Measurements from ENCODE around the gene MSLN. TPM values are rescaled to one million over a fixed set of nuclear protein-coding genes. Genes with fewer than 3 reads are reported as not detected.
"Not testable (repeated sequence)": the region's sequence is repeated elsewhere in the genome, so short reads cannot be mapped to it uniquely, and the experiment has no call there.

MSLN gene
- total RNA-seq, 1 experiment from 2014 or later, result not detected

GRCh38 chr16:752007-752312, 8.6 kb upstream of the MSLN start:
- no peaks in the 10 kb centered on the region for H3K9me3 ChIP-seq (ENCODE audit: low read length)
- no peak for DNase-seq
- H3K9ac ChIP-seq (ENCODE audit: low read length), result no peak overlapping the region
- H3K4me1 ChIP-seq (ENCODE audit: low read length), result no peaks in the 10 kb centered on the region
- H3K9me2 ChIP-seq (replicated peaks; ENCODE audit: insufficient read depth, low read length), result no peaks in the 10 kb centered on the region
- no peaks in the 10 kb centered on the region for H4K20me1 ChIP-seq (ENCODE audit: insufficient read depth, low read depth, low read length)
- no peak overlapping the region for H3K4me3 ChIP-seq (ENCODE audit: low read length)
- no peak overlapping the region for H3K27ac ChIP-seq (ENCODE audit: low read length)
- no peak overlapping the region for H2AFZ ChIP-seq (ENCODE audit: low read length)
- no peaks in the 10 kb centered on the region for H3K36me3 ChIP-seq (ENCODE audit: insufficient read depth, low read length)
- no peak overlapping the region for H3K4me2 ChIP-seq (ENCODE audit: low read depth, low read length, poor library complexity, severe bottlenecking)
- no peaks in the 10 kb centered on the region for H3K27me3 ChIP-seq (ENCODE audit: low read length)
- H3K79me2 ChIP-seq (ENCODE audit: low read length), result no peaks in the 10 kb centered on the region

- not testable (repeated sequence) for H3K9me3 ChIP-seq (ENCODE audit: low read length); H3K4me1 ChIP-seq (ENCODE audit: low read length); H3K27me3 ChIP-seq (ENCODE audit: low read length); H3K4me2 ChIP-seq (ENCODE audit: low read depth, low read length, poor library complexity, severe bottlenecking); H3K9me2 ChIP-seq (replicated peaks; ENCODE audit: insufficient read depth, low read length); H3K4me3 ChIP-seq (ENCODE audit: low read length); DNase-seq; H4K20me1 ChIP-seq (ENCODE audit: insufficient read depth, low read depth, low read length); H3K27ac ChIP-seq (ENCODE audit: low read length); H2AFZ ChIP-seq (ENCODE audit: low read length); H3K9ac ChIP-seq (ENCODE audit: low read length); H3K79me2 ChIP-seq (ENCODE audit: low read length); H3K36me3 ChIP-seq (ENCODE audit: insufficient read depth, low read length)
These were observed 6.4 kb upstream of the MSLN start for GRCh38 chr16:754121-754607.

- Histone ChIP-seq H2AFZ (ENCODE audit: low read length) (no peak overlapping the region), H3K79me2 (ENCODE audit: low read length) (no peaks in the 10 kb centered on the region), H3K27me3 (ENCODE audit: low read length) (no peaks in the 10 kb centered on the region), H3K9ac (ENCODE audit: low read length) (no peak overlapping the region), H3K9me3 (ENCODE audit: low read length) (no peaks in the 10 kb centered on the region), H3K9me2 (replicated peaks; ENCODE audit: insufficient read depth, low read length) (no peaks in the 10 kb centered on the region), H4K20me1 (ENCODE audit: insufficient read depth, low read depth, low read length) (no peaks in the 10 kb centered on the region), H3K4me1 (ENCODE audit: low read length) (no peaks in the 10 kb centered on the region), H3K27ac (ENCODE audit: low read length) (no peak overlapping the region), H3K4me2 (ENCODE audit: low read depth, low read length, poor library complexity, severe bottlenecking) (no peak overlapping the region), H3K36me3 (ENCODE audit: insufficient read depth, low read length) (no peaks in the 10 kb centered on the region), H3K4me3 (ENCODE audit: low read length) (no peak overlapping the region)
- no peak for DNase-seq
These were observed 5.9 kb upstream of the MSLN start for GRCh38 chr16:754656-755055.

GRCh38 chr16:756428-756827, 4.1 kb upstream of the MSLN start:
- no peaks in the 10 kb centered on the region for H3K9me2 ChIP-seq (replicated peaks; ENCODE audit: insufficient read depth, low read length)
- no peak overlapping the region for H3K9ac ChIP-seq (ENCODE audit: low read length)
- no peaks in the 10 kb centered on the region for H4K20me1 ChIP-seq (ENCODE audit: insufficient read depth, low read depth, low read length)
- no peak for DNase-seq
- H3K4me2 ChIP-seq (ENCODE audit: low read depth, low read length, poor library complexity, severe bottlenecking), result no peak overlapping the region
- no peak overlapping the region for H3K27ac ChIP-seq (ENCODE audit: low read length)
- no peaks in the 10 kb centered on the region for H3K9me3 ChIP-seq (ENCODE audit: low read length)
- H3K79me2 ChIP-seq (ENCODE audit: low read length), result no peaks in the 10 kb centered on the region
- H3K4me1 ChIP-seq (ENCODE audit: low read length), result no peaks in the 10 kb centered on the region
- H3K36me3 ChIP-seq (ENCODE audit: insufficient read depth, low read length), result no peaks in the 10 kb centered on the region
- H3K27me3 ChIP-seq (ENCODE audit: low read length), result no peaks in the 10 kb centered on the region
- no peak overlapping the region for H3K4me3 ChIP-seq (ENCODE audit: low read length)
- H2AFZ ChIP-seq (ENCODE audit: low read length), result no peak overlapping the region

GRCh38 chr16:759110-759910, 1.2 kb upstream of the MSLN start:
- no peaks in the 10 kb centered on the region for H3K9me3 ChIP-seq (ENCODE audit: low read length)
- no peak for DNase-seq
- no peaks in the 10 kb centered on the region for H3K9me2 ChIP-seq (replicated peaks; ENCODE audit: insufficient read depth, low read length)
- H3K4me2 ChIP-seq (ENCODE audit: low read depth, low read length, poor library complexity, severe bottlenecking), result no peak overlapping the region
- no peak overlapping the region for H3K4me3 ChIP-seq (ENCODE audit: low read length)
- H3K9ac ChIP-seq (ENCODE audit: low read length), result no peak overlapping the region
- no peaks in the 10 kb centered on the region for H3K36me3 ChIP-seq (ENCODE audit: insufficient read depth, low read length)
- no peaks in the 10 kb centered on the region for H3K27me3 ChIP-seq (ENCODE audit: low read length)
- H4K20me1 ChIP-seq (ENCODE audit: insufficient read depth, low read depth, low read length), result no peaks in the 10 kb centered on the region
- no peak overlapping the region for H3K27ac ChIP-seq (ENCODE audit: low read length)
- H3K79me2 ChIP-seq (ENCODE audit: low read length), result no peaks in the 10 kb centered on the region
- H2AFZ ChIP-seq (ENCODE audit: low read length), result no peak overlapping the region
- H3K4me1 ChIP-seq (ENCODE audit: low read length), result no peaks in the 10 kb centered on the region

GRCh38 chr16:760065-760464, 469 bp upstream of the MSLN start:
- no peak overlapping the region for H3K9ac ChIP-seq (ENCODE audit: low read length)

GRCh38 chr16:761625-762513, 1.3 kb downstream of the MSLN start:
- DNase-seq, result no peak
- Histone ChIP-seq H3K9ac (ENCODE audit: low read length) (no peak overlapping the region), H3K4me1 (ENCODE audit: low read length) (no peaks in the 10 kb centered on the region), H3K27me3 (ENCODE audit: low read length) (no peaks in the 10 kb centered on the region), H2AFZ (ENCODE audit: low read length) (no peak overlapping the region), H3K4me2 (ENCODE audit: low read depth, low read length, poor library complexity, severe bottlenecking) (no peak overlapping the region), H4K20me1 (ENCODE audit: insufficient read depth, low read depth, low read length) (no peaks in the 10 kb centered on the region), H3K9me2 (replicated peaks; ENCODE audit: insufficient read depth, low read length) (no peaks in the 10 kb centered on the region), H3K9me3 (ENCODE audit: low read length) (no peaks in the 10 kb centered on the region), H3K79me2 (ENCODE audit: low read length) (no peaks in the 10 kb centered on the region), H3K36me3 (ENCODE audit: insufficient read depth, low read length) (no peaks in the 10 kb centered on the region), H3K27ac (ENCODE audit: low read length) (no peak overlapping the region), H3K4me3 (ENCODE audit: low read length) (no peak overlapping the region)

More at GRCh38 chr16:760065-760464, 469 bp upstream of the MSLN start:
- no peaks in the 10 kb centered on the region for H3K27me3 ChIP-seq (ENCODE audit: low read length)
- H3K4me2 ChIP-seq (ENCODE audit: low read depth, low read length, poor library complexity, severe bottlenecking), result no peak overlapping the region
- no peaks in the 10 kb centered on the region for H3K9me2 ChIP-seq (replicated peaks; ENCODE audit: insufficient read depth, low read length)
- no peaks in the 10 kb centered on the region for H3K4me1 ChIP-seq (ENCODE audit: low read length)
- H3K9me3 ChIP-seq (ENCODE audit: low read length), result no peaks in the 10 kb centered on the region
- no peaks in the 10 kb centered on the region for H4K20me1 ChIP-seq (ENCODE audit: insufficient read depth, low read depth, low read length)
- no peaks in the 10 kb centered on the region for H3K79me2 ChIP-seq (ENCODE audit: low read length)
- no peaks in the 10 kb centered on the region for H3K36me3 ChIP-seq (ENCODE audit: insufficient read depth, low read length)
- H3K4me3 ChIP-seq (ENCODE audit: low read length), result no peak overlapping the region
- DNase-seq, result no peak
- no peak overlapping the region for H2AFZ ChIP-seq (ENCODE audit: low read length)
- no peak overlapping the region for H3K27ac ChIP-seq (ENCODE audit: low read length)

- H2AFZ ChIP-seq (ENCODE audit: low read length), result no peak overlapping the region
- no peak overlapping the region for H3K4me2 ChIP-seq (ENCODE audit: low read depth, low read length, poor library complexity, severe bottlenecking)
- H3K79me2 ChIP-seq (ENCODE audit: low read length), result no peaks in the 10 kb centered on the region
- H3K27ac ChIP-seq (ENCODE audit: low read length), result no peak overlapping the region
- H3K36me3 ChIP-seq (ENCODE audit: insufficient read depth, low read length), result no peaks in the 10 kb centered on the region
- H4K20me1 ChIP-seq (ENCODE audit: insufficient read depth, low read depth, low read length), result no peaks in the 10 kb centered on the region
- H3K9me3 ChIP-seq (ENCODE audit: low read length), result no peaks in the 10 kb centered on the region
- H3K9me2 ChIP-seq (replicated peaks; ENCODE audit: insufficient read depth, low read length), result no peaks in the 10 kb centered on the region
- H3K4me3 ChIP-seq (ENCODE audit: low read length), result no peak overlapping the region
- no peaks in the 10 kb centered on the region for H3K27me3 ChIP-seq (ENCODE audit: low read length)
- no peaks in the 10 kb centered on the region for H3K4me1 ChIP-seq (ENCODE audit: low read length)
- DNase-seq, result no peak
- no peak overlapping the region for H3K9ac ChIP-seq (ENCODE audit: low read length)
These were observed 2.2 kb downstream of the MSLN start for GRCh38 chr16:762595-763268.
